Stimulated activated effector memory CD8-positive, alpha-beta T cell treated with anti-CD3 and anti-CD28 coated beads, Interleukin-12 subunit alpha, Interleukin-12 subunit beta, amount 100 ng/mL, for 72 hours (primary cell): ENCODE measurements around the gene NRARP.
A peak's percentile ranks its signal among the peaks of the same experiment; 100 is the strongest.

Source experiments
- ATAC-seq: fragments of 150-1000 bp; cut with Tn5 transposase; 2 replicates; pipeline ENCODE4 v1.10.0; 2021
- DNase-seq, 2 donors: peaks; one replicate each; pipeline ENCODE4 v3.0.0; 2021 to 2022; ENCODE audit warnings: low spot score in 2 of 2
- H3K27ac Mint-ChIP-seq: one replicate; pipeline ENCODE4 v1.8.0; 2022; ENCODE audit warnings: mild to moderate bottlenecking, mixed read lengths
- H3K36me3 Mint-ChIP-seq: one replicate; pipeline ENCODE4 v1.8.0; 2022; ENCODE audit warnings: mild to moderate bottlenecking, mixed read lengths
- H3K4me1 Mint-ChIP-seq: one replicate; pipeline ENCODE4 v1.8.0; 2022; ENCODE audit warnings: mixed read lengths
- H3K4me3 Mint-ChIP-seq: one replicate; pipeline ENCODE4 v1.8.0; 2022; ENCODE audit warnings: mild to moderate bottlenecking, mixed read lengths
- H3K9me3 Mint-ChIP-seq: one replicate; pipeline ENCODE4 v1.8.0; 2022; ENCODE audit warnings: mixed read lengths

NRARP gene

GRCh38 chr9:137279741-137280473 is 22.2 kb downstream of the NRARP start:
- Mint-ChIP-seq H3K4me3 (no peak overlapping the region), H3K9me3 (no peaks in the 10 kb centered on the region), H3K36me3 (peaks cover 16% of the 10 kb centered on the region), H3K27ac (no peak overlapping the region), H3K4me1 (peaks cover 17% of the 10 kb centered on the region)
- DNase-seq (no peak), ATAC-seq (no peak)

- Mint-ChIP-seq H3K27ac (no peak overlapping the region), H3K36me3 (peaks cover 16% of the 10 kb centered on the region), H3K4me3 (no peak overlapping the region), H3K9me3 (no peaks in the 10 kb centered on the region), H3K4me1 (peaks cover 25% of the 10 kb centered on the region)
- DNase-seq (no peak), ATAC-seq (no peak)
Measured at GRCh38 chr9:137278721-137279711, 23.1 kb downstream of the NRARP start.

GRCh38 chr9:137278061-137278701 is 23.9 kb downstream of the NRARP start:
- Mint-ChIP-seq H3K4me3 (peak overlapping the region; percentile 83), H3K27ac (peak overlapping the region; percentile 88), H3K36me3 (peaks cover 16% of the 10 kb centered on the region), H3K4me1 (peaks cover 25% of the 10 kb centered on the region), H3K9me3 (no peaks in the 10 kb centered on the region)
- DNase-seq (no peak), ATAC-seq (peak; percentile 20)

- H3K9me3 Mint-ChIP-seq, result no peaks in the 10 kb centered on the region
- H3K4me1 Mint-ChIP-seq, result peaks cover 25% of the 10 kb centered on the region
- peak within 1 kb of the TSS; percentile 88 for H3K27ac Mint-ChIP-seq
- DNase-seq, result peak; percentile 36 to 73
- peaks cover 13% of the 10 kb centered on the region for H3K36me3 Mint-ChIP-seq
- H3K4me3 Mint-ChIP-seq, result peak within 1 kb of the TSS; percentile 83
- peak; percentile 74 for ATAC-seq
Measured at GRCh38 chr9:137277329-137278041, 24.6 kb downstream of the NRARP start, which contains the start of gene TOR4A. Gene TOR4A (plus strand): TSS chr9:137277726. CDS start chr9:137278690, 964 bp downstream.

GRCh38 chr9:137276473-137277328 is 25.4 kb downstream of the NRARP start:
- H3K9me3 Mint-ChIP-seq, result no peaks in the 10 kb centered on the region
- H3K4me3 Mint-ChIP-seq, result peak overlapping the region; percentile 83
- H3K36me3 Mint-ChIP-seq, result peaks cover 6% of the 10 kb centered on the region
- DNase-seq (no peak), ATAC-seq (no peak)
- peak overlapping the region; percentile 88 for H3K27ac Mint-ChIP-seq
- peaks cover 25% of the 10 kb centered on the region for H3K4me1 Mint-ChIP-seq

- DNase-seq (no peak), ATAC-seq (no peak)
- Mint-ChIP-seq H3K9me3 (no peaks in the 10 kb centered on the region), H3K4me1 (peaks cover 33% of the 10 kb centered on the region), H3K27ac (peak overlapping the region; percentile 77), H3K36me3 (peaks cover 12% of the 10 kb centered on the region), H3K4me3 (peak overlapping the region; percentile 11)
Measured at GRCh38 chr9:137275588-137276472, 26.2 kb downstream of the NRARP start.

- Mint-ChIP-seq H3K9me3 (no peaks in the 10 kb centered on the region), H3K4me1 (peaks cover 33% of the 10 kb centered on the region), H3K4me3 (peak overlapping the region; percentile 11), H3K27ac (peak overlapping the region; percentile 77), H3K36me3 (peaks cover 19% of the 10 kb centered on the region)
- no peak for DNase-seq
- ATAC-seq, result no peak
Measured at GRCh38 chr9:137275203-137275587, 26.9 kb downstream of the NRARP start.

- no peaks in the 10 kb centered on the region for H3K9me3 Mint-ChIP-seq
- no peak overlapping the region for H3K4me3 Mint-ChIP-seq
- peaks cover 33% of the 10 kb centered on the region for H3K36me3 Mint-ChIP-seq
- no peak for ATAC-seq
- H3K4me1 Mint-ChIP-seq, result peaks cover 43% of the 10 kb centered on the region
- H3K27ac Mint-ChIP-seq, result no peak overlapping the region
- DNase-seq, result no peak
Measured at GRCh38 chr9:137273611-137274320, 28.3 kb downstream of the NRARP start.

GRCh38 chr9:137273095-137273490 is 29.0 kb downstream of the NRARP start:
- DNase-seq (no peak), ATAC-seq (no peak)
- Mint-ChIP-seq H3K9me3 (no peaks in the 10 kb centered on the region), H3K27ac (no peak overlapping the region), H3K4me3 (no peak overlapping the region), H3K4me1 (peaks cover 49% of the 10 kb centered on the region), H3K36me3 (peaks cover 40% of the 10 kb centered on the region)

GRCh38 chr9:137272241-137273094 is 29.6 kb downstream of the NRARP start:
- Mint-ChIP-seq H3K27ac (no peak overlapping the region), H3K36me3 (peaks cover 46% of the 10 kb centered on the region), H3K9me3 (no peaks in the 10 kb centered on the region), H3K4me3 (no peak overlapping the region), H3K4me1 (peaks cover 49% of the 10 kb centered on the region)
- DNase-seq (no peak), ATAC-seq (no peak)

GRCh38 chr9:137271696-137272076 is 30.4 kb downstream of the NRARP start:
- H3K36me3 Mint-ChIP-seq, result peaks cover 54% of the 10 kb centered on the region
- H3K4me3 Mint-ChIP-seq, result no peak overlapping the region
- no peaks in the 10 kb centered on the region for H3K9me3 Mint-ChIP-seq
- H3K4me1 Mint-ChIP-seq, result peaks cover 42% of the 10 kb centered on the region
- peak overlapping the region; percentile 37 for H3K27ac Mint-ChIP-seq
- ATAC-seq, result no peak
- DNase-seq, result no peak
